ENCODE data around the gene CHRNA7. TPM values are rescaled to one million over a fixed set of nuclear protein-coding genes. Genes with fewer than 3 reads are reported as not detected.
A peak's percentile ranks its signal among the peaks of the same experiment; 100 is the strongest.

The CHRNA7 gene
- total and polyA plus RNA-seq, 3 experiments from 2014 or later, result not detected

GRCh38 chr15:32096213-32096612 lies 65.9 kb downstream of the CHRNA7 start:
- Mint-ChIP-seq H3K4me1 (no peaks in the 10 kb centered on the region), H3K36me3 (no peaks in the 10 kb centered on the region), H3K27ac (no peak overlapping the region), H3K4me3 (no peak overlapping the region), H3K27me3 (peaks cover 12 to 29% of the 10 kb centered on the region in 2 donors), H3K9me3 (no peaks in the 10 kb centered on the region)
- H3K36me3 ChIP-seq (ENCODE audit: insufficient read depth, low read length), result no peaks in the 10 kb centered on the region
- H3K27me3 ChIP-seq (ENCODE audit: insufficient read depth, low read length, poor library complexity, severe bottlenecking), result no peaks in the 10 kb centered on the region
- H3K9me3 ChIP-seq (ENCODE audit: low read length), result no peaks in the 10 kb centered on the region
- H3K27ac ChIP-seq (ENCODE audit: low read depth, low read length), result no peak overlapping the region
- no peak overlapping the region for H3K4me3 ChIP-seq (ENCODE audit: low read length)
- no peaks in the 10 kb centered on the region for H3K4me1 ChIP-seq (ENCODE audit: insufficient read depth, low read length)
- no peak for DNase-seq
- ChIA-PET CTCF (no interaction called here), POLR2A (interaction anchor here (0.7 kb wide), 1 partner anchor 23 kb away, joined by 3 read pairs; no protein-coding TSS in a partner anchor)

GRCh38 chr15:32096916-32097617 lies 66.8 kb downstream of the CHRNA7 start:
- no peaks in the 10 kb centered on the region for H3K36me3 Mint-ChIP-seq
- H3K4me1 Mint-ChIP-seq, result no peaks in the 10 kb centered on the region
- no peak for DNase-seq
- peaks cover 0 to 2% (median 0%) of the 10 kb centered on the region in 5 donors for H3K9me3 Mint-ChIP-seq
- no peak overlapping the region for H3K27ac Mint-ChIP-seq
- CTCF ChIA-PET, result no interaction called here
- Histone ChIP-seq H3K4me3 (ENCODE audit: low read length) (no peak overlapping the region), H3K9me3 (ENCODE audit: low read length) (no peaks in the 10 kb centered on the region), H3K36me3 (ENCODE audit: insufficient read depth, low read length) (no peaks in the 10 kb centered on the region), H3K27me3 (ENCODE audit: insufficient read depth, low read length, poor library complexity, severe bottlenecking) (no peaks in the 10 kb centered on the region), H3K27ac (ENCODE audit: low read depth, low read length) (no peak overlapping the region), H3K4me1 (ENCODE audit: insufficient read depth, low read length) (no peaks in the 10 kb centered on the region)
- no peak overlapping the region for H3K4me3 Mint-ChIP-seq
- POLR2A ChIA-PET, result no interaction called here
- H3K27me3 Mint-ChIP-seq, result peaks cover 12 to 31% of the 10 kb centered on the region in 2 donors

DNA sequence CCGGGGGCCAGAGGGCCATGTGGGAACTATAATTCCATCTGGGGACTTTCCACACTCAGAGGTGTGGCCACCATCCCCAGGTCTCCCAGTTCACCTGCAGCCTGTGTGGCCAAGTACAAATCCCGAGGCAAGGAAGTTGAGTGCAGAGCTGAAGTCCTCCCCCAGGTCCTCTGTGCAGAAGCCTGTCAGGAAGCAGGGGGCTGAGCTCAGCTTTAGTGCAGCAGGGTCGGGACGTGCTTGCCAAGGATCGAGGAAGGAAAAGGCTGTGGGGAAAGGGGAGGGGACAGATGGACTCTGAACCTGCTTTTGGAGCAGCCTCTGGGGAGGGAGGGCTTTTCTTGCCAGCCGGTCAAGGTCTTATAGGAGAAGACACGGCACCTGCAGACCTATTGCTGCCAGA lies 67.7 kb downstream of the CHRNA7 start:
- no peak for DNase-seq
- POLR2A ChIA-PET, result no interaction called here
- H3K4me3 Mint-ChIP-seq, result no peak overlapping the region
- no peaks in the 10 kb centered on the region for H3K27me3 ChIP-seq (ENCODE audit: insufficient read depth, low read length, poor library complexity, severe bottlenecking)
- no peak overlapping the region for H3K27ac Mint-ChIP-seq
- H3K4me1 Mint-ChIP-seq, result no peaks in the 10 kb centered on the region
- CTCF ChIA-PET, result no interaction called here
- H3K4me1 ChIP-seq (ENCODE audit: insufficient read depth, low read length), result no peaks in the 10 kb centered on the region
- no peak overlapping the region for H3K27ac ChIP-seq (ENCODE audit: low read depth, low read length)
- peaks cover 0 to 2% (median 0%) of the 10 kb centered on the region in 5 donors for H3K9me3 Mint-ChIP-seq
- H3K4me3 ChIP-seq (ENCODE audit: low read length), result no peak overlapping the region
- no peaks in the 10 kb centered on the region for H3K36me3 Mint-ChIP-seq
- H3K27me3 Mint-ChIP-seq, result peaks cover 12 to 35% of the 10 kb centered on the region in 2 donors
- no peaks in the 10 kb centered on the region for H3K36me3 ChIP-seq (ENCODE audit: insufficient read depth, low read length)
- H3K9me3 ChIP-seq (ENCODE audit: low read length), result no peaks in the 10 kb centered on the region

DNA sequence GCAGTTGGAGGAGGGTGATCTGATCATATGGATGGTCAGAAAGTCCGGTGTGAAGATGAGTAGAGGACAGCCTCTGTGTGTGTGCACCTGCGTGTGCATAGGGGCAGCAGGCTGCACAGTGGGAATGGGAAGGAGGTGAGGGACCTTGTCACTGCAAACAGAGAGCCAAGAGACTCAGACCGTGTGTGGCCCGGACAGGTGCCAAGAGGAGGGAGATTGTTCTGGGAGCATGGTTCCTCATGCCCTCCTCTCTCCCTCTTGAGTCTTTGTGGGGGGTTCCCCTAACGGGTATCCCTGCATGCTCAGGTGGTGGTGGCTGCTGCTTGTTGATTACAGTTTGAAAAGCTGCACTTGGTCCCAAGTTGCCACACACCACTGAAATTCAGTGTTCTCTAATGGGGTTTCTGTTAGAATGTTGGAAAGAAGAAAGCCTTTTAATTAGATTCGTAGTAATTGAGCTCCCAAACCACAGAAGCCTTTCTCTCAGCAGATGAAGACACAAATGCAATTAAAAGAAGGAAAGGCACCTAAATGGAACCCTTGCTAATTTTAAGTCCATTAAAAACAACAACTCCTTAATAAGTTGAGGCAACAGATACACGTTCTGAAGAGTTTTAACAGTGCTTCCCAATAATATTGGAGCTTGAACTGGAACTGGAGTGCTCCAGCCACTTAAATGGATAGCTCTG lies 68.9 kb downstream of the CHRNA7 start:
- Histone ChIP-seq H3K27me3 (ENCODE audit: insufficient read depth, low read length, poor library complexity, severe bottlenecking) (no peaks in the 10 kb centered on the region), H3K27ac (ENCODE audit: low read depth, low read length) (no peak overlapping the region), H3K36me3 (ENCODE audit: insufficient read depth, low read length) (no peaks in the 10 kb centered on the region), H3K4me3 (ENCODE audit: low read length) (no peak overlapping the region), H3K4me1 (ENCODE audit: insufficient read depth, low read length) (no peaks in the 10 kb centered on the region), H3K9me3 (ENCODE audit: low read length) (no peaks in the 10 kb centered on the region)
- Mint-ChIP-seq H3K27me3 (peaks cover 16 to 43% of the 10 kb centered on the region in 2 donors), H3K4me1 (no peaks in the 10 kb centered on the region), H3K4me3 (no peak overlapping the region), H3K36me3 (no peaks in the 10 kb centered on the region), H3K27ac (no peak overlapping the region), H3K9me3 (peaks cover 0 to 2% (median 0%) of the 10 kb centered on the region in 5 donors)
- DNase-seq, result no peak
- ChIA-PET POLR2A (no interaction called here), CTCF (no interaction called here)

- no peaks in the 10 kb centered on the region for H3K36me3 ChIP-seq (ENCODE audit: insufficient read depth, low read length)
- H3K4me1 Mint-ChIP-seq, result no peaks in the 10 kb centered on the region
- no peaks in the 10 kb centered on the region for H3K4me1 ChIP-seq (ENCODE audit: insufficient read depth, low read length)
- no peak overlapping the region for H3K4me3 ChIP-seq (ENCODE audit: low read length)
- no peaks in the 10 kb centered on the region for H3K9me3 ChIP-seq (ENCODE audit: low read length)
- peaks cover 0 to 2% (median 0%) of the 10 kb centered on the region in 5 donors for H3K9me3 Mint-ChIP-seq
- ChIA-PET POLR2A (no interaction called here), CTCF (no interaction called here)
- no peak overlapping the region for H3K4me3 Mint-ChIP-seq
- H3K27me3 Mint-ChIP-seq, result peaks cover 14 to 46% of the 10 kb centered on the region in 2 donors
- no peak overlapping the region for H3K27ac Mint-ChIP-seq
- H3K36me3 Mint-ChIP-seq, result no peaks in the 10 kb centered on the region
- no peak for DNase-seq
- H3K27me3 ChIP-seq (ENCODE audit: insufficient read depth, low read length, poor library complexity, severe bottlenecking), result peaks cover 1% of the 10 kb centered on the region
- H3K27ac ChIP-seq (ENCODE audit: low read depth, low read length), result no peak overlapping the region
These were observed 69.8 kb downstream of the CHRNA7 start for GRCh38 chr15:32099956-32100684.

DNA sequence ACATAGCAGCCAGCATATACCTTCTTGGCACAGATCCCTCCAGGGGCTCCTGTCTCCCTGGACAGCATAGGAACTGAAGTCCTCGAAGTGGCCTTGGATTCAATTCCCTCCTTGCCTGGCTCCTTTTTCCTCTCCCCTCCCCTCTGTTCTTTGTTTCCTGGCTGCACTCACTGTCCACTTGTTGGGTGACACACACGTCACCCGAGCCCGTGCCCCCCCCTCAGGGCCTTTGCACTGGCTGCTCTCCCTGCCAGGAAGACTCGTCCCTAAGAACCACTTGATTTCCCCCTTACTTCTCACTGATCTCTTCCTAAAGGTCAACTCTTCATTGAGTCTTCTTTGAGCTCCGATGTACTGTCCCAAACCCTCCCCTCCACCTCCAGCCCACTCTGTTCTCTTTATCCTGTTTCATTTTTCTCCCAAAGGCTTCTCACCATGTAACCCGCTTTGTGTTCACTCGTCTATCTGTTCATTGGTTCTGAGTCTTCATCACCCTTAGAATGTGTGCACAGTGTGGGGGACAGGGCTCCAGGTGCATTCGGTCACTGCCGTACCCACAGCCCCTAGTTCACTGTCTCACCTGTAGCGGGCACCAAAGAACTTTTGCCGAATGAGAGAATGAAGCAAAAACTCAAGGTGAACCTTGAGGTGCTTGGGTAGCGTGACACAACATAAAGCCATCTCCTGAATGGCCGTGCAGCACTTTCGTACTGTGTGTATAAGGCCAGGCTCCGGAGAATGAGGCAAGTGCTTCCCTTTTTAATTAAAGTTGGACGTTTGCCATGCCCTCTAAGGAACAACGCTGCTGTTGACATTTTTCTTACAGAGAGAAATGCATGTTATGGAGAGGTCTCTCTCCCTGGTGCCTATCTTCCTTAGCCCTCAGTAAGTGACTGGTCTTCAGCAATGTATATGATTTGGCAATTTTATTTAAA lies 74.0 kb downstream of the CHRNA7 start:
- Histone ChIP-seq H3K4me3 (ENCODE audit: low read length) (no peak overlapping the region), H3K27ac (ENCODE audit: low read depth, low read length) (no peak overlapping the region), H3K4me1 (ENCODE audit: insufficient read depth, low read length) (no peaks in the 10 kb centered on the region), H3K36me3 (ENCODE audit: insufficient read depth, low read length) (no peaks in the 10 kb centered on the region), H3K9me3 (ENCODE audit: low read length) (no peaks in the 10 kb centered on the region), H3K27me3 (ENCODE audit: insufficient read depth, low read length, poor library complexity, severe bottlenecking) (peaks cover 6% of the 10 kb centered on the region)
- POLR2A ChIA-PET, result no interaction called here
- peaks cover 8 to 12% (median 10%) of the 10 kb centered on the region in 3 donors for H3K4me1 Mint-ChIP-seq
- H3K36me3 Mint-ChIP-seq, result no peaks in the 10 kb centered on the region
- DNase-seq, result no peak
- CTCF ChIA-PET, result no interaction called here
- H3K27me3 Mint-ChIP-seq, result peaks cover 8 to 42% of the 10 kb centered on the region in 2 donors
- H3K4me3 Mint-ChIP-seq, result no peak overlapping the region
- H3K9me3 Mint-ChIP-seq, result peaks cover 0 to 2% (median 0%) of the 10 kb centered on the region in 5 donors
- H3K27ac Mint-ChIP-seq, result peak overlapping the region in 2 of 8 donors; percentile 34 to 72

GRCh38 chr15:32105258-32106241 lies 75.2 kb downstream of the CHRNA7 start:
- Mint-ChIP-seq H3K9me3 (peaks cover 0 to 2% (median 0%) of the 10 kb centered on the region in 5 donors), H3K27ac (no peak overlapping the region), H3K4me3 (no peak overlapping the region), H3K27me3 (peaks cover 6 to 43% of the 10 kb centered on the region in 2 donors), H3K4me1 (peaks cover 8 to 12% (median 10%) of the 10 kb centered on the region in 3 donors), H3K36me3 (no peaks in the 10 kb centered on the region)
- H3K9me3 ChIP-seq (ENCODE audit: low read length), result no peaks in the 10 kb centered on the region
- CTCF ChIA-PET, result no interaction called here
- DNase-seq, result no peak
- H3K4me3 ChIP-seq (ENCODE audit: low read length), result no peak overlapping the region
- H3K27ac ChIP-seq (ENCODE audit: low read depth, low read length), result no peak overlapping the region
- H3K36me3 ChIP-seq (ENCODE audit: insufficient read depth, low read length), result no peaks in the 10 kb centered on the region
- H3K4me1 ChIP-seq (ENCODE audit: insufficient read depth, low read length), result no peaks in the 10 kb centered on the region
- H3K27me3 ChIP-seq (ENCODE audit: insufficient read depth, low read length, poor library complexity, severe bottlenecking), result peaks cover 6% of the 10 kb centered on the region
- POLR2A ChIA-PET, result no interaction called here

Data from CD8-positive, alpha-beta memory T cell (primary cell).